IPS-NIHi7 (cell line): ENCODE data around the gene WSB1.

Experiments used
- DNase-seq: peaks from one replicate; pipeline ENCODE4 v3.0.0; 2012; ENCODE audit warnings: mixed read lengths; ENCODE audit errors: extremely low spot score

Gene WSB1

GRCh38 chr17:27357236-27357635, 63.3 kb downstream of the WSB1 start:
- no peak for DNase-seq

- DNase-seq: no peak
These were observed 66.6 kb downstream of the WSB1 start for GRCh38 chr17:27360507-27360906.

- DNase-seq: no peak
These were observed 67.8 kb downstream of the WSB1 start for GRCh38 chr17:27361695-27362094.

GRCh38 chr17:27362503-27362902, 68.6 kb downstream of the WSB1 start:
- DNase-seq: no peak

GRCh38 chr17:27362909-27363308, 69.0 kb downstream of the WSB1 start:
- DNase-seq: no peak

- DNase-seq: no peak
These were observed 69.4 kb downstream of the WSB1 start for GRCh38 chr17:27363326-27363725.
